Caco-2 (cell line): ENCODE measurements around the gene HAUS6. TPM values are rescaled to one million over a fixed set of nuclear protein-coding genes. Genes with fewer than 3 reads are reported as not detected.

Source experiments
- BruUV-seq: library from RNA; stranded (reverse); fragments of 400-500 nt; replicated peaks from 2 replicates; lab custom pipeline; 2021; lab: Mats Ljungman, UMichigan
- CTCF ChIA-PET: fragments of 300-600 bp; sonication (Branson Sonifier 250); formaldehyde crosslinking; loops from one replicate; lab custom pipeline; 2022; ENCODE audit warnings: antibody characterized with exemption; lab: Charles Lee
- POLR2A ChIA-PET: fragments of 300-600 bp; sonication (Branson Sonifier 250); formaldehyde crosslinking; loops from one replicate; lab custom pipeline; 2022; ENCODE audit warnings: antibody characterized with exemption; lab: Charles Lee
- DNase-seq, 2 experiments: peaks; one replicate each; pipeline versions ENCODE4 v3.0.0 to v3.0.0-alpha.2; 2020 to 2022
- H3K27me3 ChIP-seq: replicated peaks from 2 replicates; pipeline ENCODE4 v1.6.0; 2011; ENCODE audit warnings: low read length; ENCODE audit not compliant: control insufficient read depth, insufficient read depth
- H3K36me3 ChIP-seq: 2 replicates; pipeline ENCODE4 v1.5.1; 2011; ENCODE audit warnings: low read length; ENCODE audit not compliant: control insufficient read depth, insufficient read depth
- H3K4me1 ChIP-seq: fragments of 250-450 bp; sonication (Bioruptor Pico); 2 replicates; pipeline ENCODE4 v1.5.1; 2020; ENCODE audit warnings: mild to moderate bottlenecking
- H3K4me3 ChIP-seq: 2 replicates; pipeline ENCODE4 v1.5.1; 2011; ENCODE audit warnings: low read depth, mild to moderate bottlenecking, control low read depth, low read length
- H3K9me3 ChIP-seq: fragments of 250-450 bp; sonication (Bioruptor Pico); 2 replicates; pipeline ENCODE4 v1.5.1; 2020; ENCODE audit warnings: mild to moderate bottlenecking, moderate library complexity
- H3K27ac Mint-ChIP-seq: one replicate; pipeline ENCODE4 v1.8.0; 2022; ENCODE audit warnings: mixed read lengths; ENCODE audit not compliant: unreplicated experiment
- H3K27me3 Mint-ChIP-seq: one replicate; pipeline ENCODE4 v1.8.0; 2022; ENCODE audit warnings: mixed read lengths; ENCODE audit not compliant: insufficient read depth, unreplicated experiment
- H3K36me3 Mint-ChIP-seq: one replicate; pipeline ENCODE4 v1.8.0; 2022; ENCODE audit warnings: mild to moderate bottlenecking, mixed read lengths; ENCODE audit not compliant: insufficient read depth, unreplicated experiment
- H3K4me1 Mint-ChIP-seq: one replicate; pipeline ENCODE4 v1.8.0; 2022; ENCODE audit warnings: low read depth, mixed read lengths; ENCODE audit not compliant: unreplicated experiment
- H3K4me3 Mint-ChIP-seq: one replicate; pipeline ENCODE4 v1.8.0; 2022; ENCODE audit warnings: mild to moderate bottlenecking, moderate library complexity, mixed read lengths; ENCODE audit not compliant: unreplicated experiment
- H3K9me3 Mint-ChIP-seq: one replicate; pipeline ENCODE4 v1.8.0; 2022; ENCODE audit warnings: mixed read lengths; ENCODE audit not compliant: unreplicated experiment
- intact Hi-C: fragments of 100-400 bp; cut with micrococcal nuclease; formaldehyde crosslinking; loops from one replicate; pipeline ENCODE4 v1.10.0; 2022; ENCODE audit not compliant: unreplicated experiment
- total RNA-seq: library from RNA; stranded (reverse); gene quantifications from 2 replicates; pipeline ENCODE4 v1.2.3, GENCODE V29; 2022
- TF ChIP-seq, protein P1 (sequence below), 2 experiments: fragments of 200-600 bp in 1 of 2; IDR thresholded peaks; 1 replicate in 1 of 2; 2 replicates in 1 of 2; pipeline versions ENCODE4 v1.5.1 to v1.8.0; 2011 to 2022; ENCODE audit warnings: antibody characterized with exemption in 1 of 2, control low read depth in 1 of 2, inconsistent platforms in 1 of 2, low read depth in 1 of 2, low read length in 1 of 2, mild to moderate bottlenecking in 1 of 2, moderate library complexity in 1 of 2; ENCODE audit not compliant: insufficient read depth in 1 of 2, severe bottlenecking in 1 of 2, unreplicated experiment in 1 of 2

The HAUS6 gene
- total RNA-seq, 1 experiment from 2014 or later: 15.2 TPM

DNA sequence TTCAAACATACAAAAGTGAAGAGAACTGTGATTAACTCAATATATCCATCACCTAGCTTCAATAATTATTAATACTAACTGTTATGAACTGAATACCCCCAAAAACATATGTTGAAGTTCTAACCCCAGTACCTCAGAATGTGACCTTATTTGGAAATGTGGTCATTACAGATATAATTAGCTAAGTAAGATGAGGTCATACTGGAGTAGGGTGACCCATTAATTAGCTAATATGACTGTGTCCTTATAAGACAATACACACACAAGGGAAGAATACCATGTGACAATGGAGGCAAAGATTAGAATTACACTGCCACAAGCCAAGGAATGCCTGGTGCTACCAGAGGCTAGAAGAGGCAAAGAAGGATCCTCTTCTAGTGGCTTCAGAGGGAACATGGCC lies 45.7 kb downstream of the HAUS6 start:
- intact Hi-C loops: no loop called here
- Histone ChIP-seq H3K36me3 (no peaks in the 10 kb centered on the region), H3K9me3 (no peaks in the 10 kb centered on the region), H3K4me3 (no peak overlapping the region), H3K4me1 (no peaks in the 10 kb centered on the region), H3K27me3 (no peaks in the 10 kb centered on the region)
- Mint-ChIP-seq H3K4me3 (no peak overlapping the region), H3K36me3 (peaks cover 31% of the 10 kb centered on the region), H3K4me1 (no peaks in the 10 kb centered on the region), H3K9me3 (no peaks in the 10 kb centered on the region), H3K27me3 (no peaks in the 10 kb centered on the region), H3K27ac (no peak overlapping the region)
- BruUV-seq: no TSS peak
- TF ChIP-seq, protein P1, sequence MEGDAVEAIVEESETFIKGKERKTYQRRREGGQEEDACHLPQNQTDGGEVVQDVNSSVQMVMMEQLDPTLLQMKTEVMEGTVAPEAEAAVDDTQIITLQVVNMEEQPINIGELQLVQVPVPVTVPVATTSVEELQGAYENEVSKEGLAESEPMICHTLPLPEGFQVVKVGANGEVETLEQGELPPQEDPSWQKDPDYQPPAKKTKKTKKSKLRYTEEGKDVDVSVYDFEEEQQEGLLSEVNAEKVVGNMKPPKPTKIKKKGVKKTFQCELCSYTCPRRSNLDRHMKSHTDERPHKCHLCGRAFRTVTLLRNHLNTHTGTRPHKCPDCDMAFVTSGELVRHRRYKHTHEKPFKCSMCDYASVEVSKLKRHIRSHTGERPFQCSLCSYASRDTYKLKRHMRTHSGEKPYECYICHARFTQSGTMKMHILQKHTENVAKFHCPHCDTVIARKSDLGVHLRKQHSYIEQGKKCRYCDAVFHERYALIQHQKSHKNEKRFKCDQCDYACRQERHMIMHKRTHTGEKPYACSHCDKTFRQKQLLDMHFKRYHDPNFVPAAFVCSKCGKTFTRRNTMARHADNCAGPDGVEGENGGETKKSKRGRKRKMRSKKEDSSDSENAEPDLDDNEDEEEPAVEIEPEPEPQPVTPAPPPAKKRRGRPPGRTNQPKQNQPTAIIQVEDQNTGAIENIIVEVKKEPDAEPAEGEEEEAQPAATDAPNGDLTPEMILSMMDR (IDR thresholded peaks at IDR 0.05; ENCODE audit: insufficient read depth in 1 of 2, low read depth in 1 of 2, low read length in 1 of 2, severe bottlenecking in 1 of 2, unreplicated experiment in 1 of 2): no peak
- CTCF ChIA-PET: no interaction called here
- POLR2A ChIA-PET: no interaction called here
- no peak for DNase-seq

- Histone ChIP-seq H3K4me1 (peaks cover 7% of the 10 kb centered on the region; the same call in 1 of the 2 replicates), H3K27me3 (no peaks in the 10 kb centered on the region), H3K36me3 (no peaks in the 10 kb centered on the region), H3K9me3 (no peaks in the 10 kb centered on the region), H3K4me3 (peak overlapping the region; percentile 77)
- BruUV-seq: no TSS peak
- peak in 1 of 2 experiments; percentile 4 for DNase-seq
- intact Hi-C loops: no loop called here
- TF ChIP-seq, protein P1 (IDR thresholded peaks at IDR 0.05; ENCODE audit: insufficient read depth in 1 of 2, low read depth in 1 of 2, low read length in 1 of 2, severe bottlenecking in 1 of 2, unreplicated experiment in 1 of 2): no peak
- Mint-ChIP-seq H3K27me3 (no peaks in the 10 kb centered on the region), H3K36me3 (peaks cover 6% of the 10 kb centered on the region), H3K27ac (peak overlapping the region; percentile 93), H3K4me3 (peak overlapping the region; percentile 85), H3K4me1 (no peaks in the 10 kb centered on the region), H3K9me3 (no peaks in the 10 kb centered on the region)
- CTCF ChIA-PET: interaction anchor here (0.8 kb wide), 1 partner anchor 123 kb away, joined by 5 read pairs; no protein-coding TSS in a partner anchor
- POLR2A ChIA-PET: no interaction called here
Observed at GRCh38 chr9:19050637-19051591, 51.8 kb downstream of the HAUS6 start.

GRCh38 chr9:19049917-19050636 lies 52.6 kb downstream of the HAUS6 start:
- no peaks in the 10 kb centered on the region for H3K27me3 ChIP-seq
- peak overlapping the region; percentile 77 for H3K4me3 ChIP-seq
- no peaks in the 10 kb centered on the region for H3K9me3 ChIP-seq
- Mint-ChIP-seq H3K4me1 (no peaks in the 10 kb centered on the region), H3K9me3 (no peaks in the 10 kb centered on the region), H3K4me3 (peak overlapping the region; percentile 85), H3K36me3 (peaks cover 6% of the 10 kb centered on the region), H3K27ac (peak overlapping the region; percentile 93), H3K27me3 (no peaks in the 10 kb centered on the region)
- H3K4me1 ChIP-seq: peaks cover 7% of the 10 kb centered on the region; the same call in 1 of the 2 replicates
- intact Hi-C loops: loop anchor here (1.0 to 10.0 kb wide), 5 partner anchors 78 to 407 kb away; no protein-coding TSS in a partner anchor
- DNase-seq: peak in 1 of 2 experiments; percentile 4
- H3K36me3 ChIP-seq: no peaks in the 10 kb centered on the region
- TF ChIP-seq, protein P1 (IDR thresholded peaks at IDR 0.05; ENCODE audit: insufficient read depth in 1 of 2, low read depth in 1 of 2, low read length in 1 of 2, severe bottlenecking in 1 of 2, unreplicated experiment in 1 of 2): no peak
- POLR2A ChIA-PET: interaction anchor here (1.3 kb wide), 1 partner anchor 102 kb away, joined by 5 read pairs; no protein-coding TSS in a partner anchor
- no TSS peak for BruUV-seq
- CTCF ChIA-PET: interaction anchor here (0.8 kb wide), 1 partner anchor 124 kb away, joined by 5 read pairs; no protein-coding TSS in a partner anchor
